ENCODE data around the gene MSI2. TPM values are rescaled to one million over a fixed set of nuclear protein-coding genes. Genes with fewer than 3 reads are reported as not detected.

The MSI2 gene
- total RNA-seq, 1 experiment from 2014 or later = 174 TPM

DNA sequence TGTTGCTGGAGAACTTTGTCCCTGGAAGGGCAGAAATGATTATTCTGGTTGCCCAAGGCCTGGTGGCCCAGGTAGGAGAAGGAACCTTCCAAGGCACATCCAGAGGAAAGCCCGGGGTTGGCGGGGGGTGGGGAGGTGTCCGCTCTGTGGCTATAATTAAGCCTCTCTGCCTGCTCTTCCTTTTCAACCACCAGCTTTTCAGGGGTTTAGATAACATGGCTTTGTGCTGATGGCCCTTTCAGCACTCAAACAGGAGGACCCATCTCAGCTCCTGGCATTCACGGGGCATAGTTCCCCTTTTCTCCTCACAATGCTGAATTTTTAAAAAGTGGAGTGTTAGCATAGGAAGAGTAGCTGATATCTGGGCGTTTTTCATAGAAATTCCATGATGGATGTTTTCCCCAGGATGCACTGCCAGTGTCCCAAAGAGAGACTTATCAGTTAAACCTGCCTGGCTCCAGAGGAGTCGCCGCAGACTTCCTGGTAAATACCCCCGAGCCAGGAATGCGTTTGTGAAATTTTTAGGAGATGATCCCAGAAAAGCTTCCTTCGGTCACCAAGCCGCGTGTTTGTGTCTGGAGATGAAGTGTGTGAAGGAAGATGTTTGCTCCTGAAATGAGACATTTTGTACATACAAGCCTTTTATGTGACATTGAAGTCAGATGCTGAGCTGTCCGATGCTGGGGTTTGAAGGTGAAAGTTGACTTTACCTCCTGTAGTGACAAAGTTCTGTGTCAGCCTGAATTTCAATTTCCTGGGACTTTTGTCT lies 188.5 kb downstream of the MSI2 start:
- Histone ChIP-seq H3K9me3 (no peaks in the 10 kb centered on the region), H3K27me3 (replicated peaks; ENCODE audit: control insufficient read depth, insufficient read depth, low read length) (no peaks in the 10 kb centered on the region), H3K36me3 (ENCODE audit: control insufficient read depth, insufficient read depth, low read length) (peaks cover 3% of the 10 kb centered on the region; the same call in 1 of the 2 replicates), H3K4me1 (peaks cover 36% of the 10 kb centered on the region), H3K4me3 (ENCODE audit: low read depth, low read length) (no peak overlapping the region)
- CTCF ChIA-PET = interaction anchor here (0.8 kb wide), 1 partner anchor 227 kb away, joined by 3 read pairs; no protein-coding TSS in a partner anchor
- peak overlapping the region; percentile 48 for H3K27ac Mint-ChIP-seq (ENCODE audit: unreplicated experiment)
- intact Hi-C loops (cut with micrococcal nuclease; ENCODE audit: unreplicated experiment) = loop anchor here (5.0 kb wide), 2 partner anchors 72 to 73 kb away; no protein-coding TSS in a partner anchor
- TF ChIP-seq, protein P1, sequence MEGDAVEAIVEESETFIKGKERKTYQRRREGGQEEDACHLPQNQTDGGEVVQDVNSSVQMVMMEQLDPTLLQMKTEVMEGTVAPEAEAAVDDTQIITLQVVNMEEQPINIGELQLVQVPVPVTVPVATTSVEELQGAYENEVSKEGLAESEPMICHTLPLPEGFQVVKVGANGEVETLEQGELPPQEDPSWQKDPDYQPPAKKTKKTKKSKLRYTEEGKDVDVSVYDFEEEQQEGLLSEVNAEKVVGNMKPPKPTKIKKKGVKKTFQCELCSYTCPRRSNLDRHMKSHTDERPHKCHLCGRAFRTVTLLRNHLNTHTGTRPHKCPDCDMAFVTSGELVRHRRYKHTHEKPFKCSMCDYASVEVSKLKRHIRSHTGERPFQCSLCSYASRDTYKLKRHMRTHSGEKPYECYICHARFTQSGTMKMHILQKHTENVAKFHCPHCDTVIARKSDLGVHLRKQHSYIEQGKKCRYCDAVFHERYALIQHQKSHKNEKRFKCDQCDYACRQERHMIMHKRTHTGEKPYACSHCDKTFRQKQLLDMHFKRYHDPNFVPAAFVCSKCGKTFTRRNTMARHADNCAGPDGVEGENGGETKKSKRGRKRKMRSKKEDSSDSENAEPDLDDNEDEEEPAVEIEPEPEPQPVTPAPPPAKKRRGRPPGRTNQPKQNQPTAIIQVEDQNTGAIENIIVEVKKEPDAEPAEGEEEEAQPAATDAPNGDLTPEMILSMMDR (IDR thresholded peaks at IDR 0.05; ENCODE audit: insufficient read depth in 1 of 2, low read depth in 1 of 2, low read length in 1 of 2, severe bottlenecking in 1 of 2, unreplicated experiment in 1 of 2) = no peak
- no peaks in the 10 kb centered on the region for H3K9me3 Mint-ChIP-seq (ENCODE audit: unreplicated experiment)
- no TSS peak for BruUV-seq (replicated peaks)
- peaks cover 38% of the 10 kb centered on the region for H3K4me1 Mint-ChIP-seq (ENCODE audit: low read depth, unreplicated experiment)
- H3K4me3 Mint-ChIP-seq (ENCODE audit: unreplicated experiment) = no peak overlapping the region
- H3K27me3 Mint-ChIP-seq (ENCODE audit: insufficient read depth, unreplicated experiment) = no peaks in the 10 kb centered on the region
- DNase-seq = peak in 1 of 2 experiments; percentile 47
- peaks cover 37% of the 10 kb centered on the region for H3K36me3 Mint-ChIP-seq (ENCODE audit: insufficient read depth, unreplicated experiment)
- POLR2A ChIA-PET = interaction anchor here (0.6 to 0.7 kb wide), 2 partner anchors 40 to 112 kb away, joined by 3 to 8 read pairs; no protein-coding TSS in a partner anchor

DNA sequence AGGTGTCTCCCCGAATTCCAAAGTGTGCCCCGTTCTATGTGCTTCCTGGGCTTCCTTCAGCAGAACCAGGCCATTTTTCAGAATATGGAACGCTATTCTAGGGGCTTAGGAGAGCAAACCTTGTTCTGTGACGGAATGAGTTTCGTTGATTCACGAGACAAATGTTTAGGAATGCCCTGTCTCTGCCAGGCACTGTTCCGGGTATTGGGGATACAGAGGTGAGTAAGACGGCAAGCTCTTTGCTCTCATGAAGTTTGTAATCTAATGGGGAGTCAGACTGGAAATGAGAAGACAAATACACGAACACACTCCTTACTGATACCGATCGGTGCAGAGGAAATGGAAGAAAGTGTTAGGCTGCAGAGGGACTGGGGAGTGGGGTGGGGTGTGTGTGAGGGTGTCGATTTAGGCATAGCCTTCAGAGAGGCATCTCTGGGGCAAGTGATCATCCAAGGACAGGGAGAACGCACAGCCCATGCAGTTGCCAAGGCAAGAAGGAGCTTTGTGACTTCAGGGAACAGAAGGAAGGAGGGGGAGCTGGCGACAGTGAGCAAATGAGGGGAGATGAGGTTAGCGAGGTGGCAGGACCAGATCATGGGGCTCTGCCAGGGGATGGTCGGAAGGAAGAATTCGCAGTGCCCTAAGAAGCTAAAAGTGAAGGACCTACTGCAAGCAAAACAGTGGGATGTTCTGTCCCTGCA lies 189.6 kb downstream of the MSI2 start:
- Mint-ChIP-seq H3K27me3 (ENCODE audit: insufficient read depth, unreplicated experiment) (no peaks in the 10 kb centered on the region), H3K36me3 (ENCODE audit: insufficient read depth, unreplicated experiment) (peaks cover 31% of the 10 kb centered on the region), H3K4me1 (ENCODE audit: low read depth, unreplicated experiment) (peaks cover 29% of the 10 kb centered on the region), H3K27ac (ENCODE audit: unreplicated experiment) (no peak overlapping the region), H3K4me3 (ENCODE audit: unreplicated experiment) (no peak overlapping the region), H3K9me3 (ENCODE audit: unreplicated experiment) (no peaks in the 10 kb centered on the region)
- Histone ChIP-seq H3K27me3 (replicated peaks; ENCODE audit: control insufficient read depth, insufficient read depth, low read length) (no peaks in the 10 kb centered on the region), H3K4me1 (peaks cover 26% of the 10 kb centered on the region), H3K36me3 (ENCODE audit: control insufficient read depth, insufficient read depth, low read length) (peaks cover 3% of the 10 kb centered on the region; the same call in 1 of the 2 replicates), H3K9me3 (no peaks in the 10 kb centered on the region), H3K4me3 (ENCODE audit: low read depth, low read length) (no peak overlapping the region)
- intact Hi-C loops (cut with micrococcal nuclease; ENCODE audit: unreplicated experiment) = loop anchor here (5.0 kb wide), 2 partner anchors 71 to 74 kb away; no protein-coding TSS in a partner anchor
- TF ChIP-seq, protein P1 (IDR thresholded peaks at IDR 0.05; ENCODE audit: insufficient read depth in 1 of 2, low read depth in 1 of 2, low read length in 1 of 2, severe bottlenecking in 1 of 2, unreplicated experiment in 1 of 2) = no peak
- no TSS peak for BruUV-seq (replicated peaks)
- ChIA-PET CTCF (interaction anchor here (0.8 kb wide), 1 partner anchor 226 kb away, joined by 3 read pairs; no protein-coding TSS in a partner anchor), POLR2A (no interaction called here)
- DNase-seq = no peak

- H3K27me3 Mint-ChIP-seq (ENCODE audit: insufficient read depth, unreplicated experiment) = no peaks in the 10 kb centered on the region
- peaks cover 21% of the 10 kb centered on the region for H3K4me1 Mint-ChIP-seq (ENCODE audit: low read depth, unreplicated experiment)
- no peak overlapping the region for H3K4me3 Mint-ChIP-seq (ENCODE audit: unreplicated experiment)
- CTCF ChIA-PET = no interaction called here
- BruUV-seq (replicated peaks) = no TSS peak
- POLR2A ChIA-PET = interaction anchor here (0.5 kb wide), 1 partner anchor 26 kb away, joined by 3 read pairs; no protein-coding TSS in a partner anchor
- H3K4me3 ChIP-seq (ENCODE audit: low read depth, low read length) = no peak overlapping the region
- no peaks in the 10 kb centered on the region for H3K9me3 ChIP-seq
- H3K4me1 ChIP-seq = peaks cover 17% of the 10 kb centered on the region
- H3K27ac Mint-ChIP-seq (ENCODE audit: unreplicated experiment) = peak overlapping the region; percentile 9
- TF ChIP-seq, protein P1 (IDR thresholded peaks at IDR 0.05; ENCODE audit: insufficient read depth in 1 of 2, low read depth in 1 of 2, low read length in 1 of 2, severe bottlenecking in 1 of 2, unreplicated experiment in 1 of 2) = no peak
- intact Hi-C loops (cut with micrococcal nuclease; ENCODE audit: unreplicated experiment) = loop anchor here (5.0 kb wide), 2 partner anchors 70 to 75 kb away; no protein-coding TSS in a partner anchor
- no peaks in the 10 kb centered on the region for H3K9me3 Mint-ChIP-seq (ENCODE audit: unreplicated experiment)
- no peaks in the 10 kb centered on the region for H3K27me3 ChIP-seq (replicated peaks; ENCODE audit: control insufficient read depth, insufficient read depth, low read length)
- DNase-seq = no peak
- peaks cover 3% of the 10 kb centered on the region; the same call in 1 of the 2 replicates for H3K36me3 ChIP-seq (ENCODE audit: control insufficient read depth, insufficient read depth, low read length)
- peaks cover 43% of the 10 kb centered on the region for H3K36me3 Mint-ChIP-seq (ENCODE audit: insufficient read depth, unreplicated experiment)
Observed at GRCh38 chr17:57447357-57447989, 191.2 kb downstream of the MSI2 start.
